NCI-H2171 (cell line): ENCODE data around the gene BCL2A1.
"Not testable (repeated sequence)": the region's sequence is repeated elsewhere in the genome, so short reads cannot be mapped to it uniquely, and the experiment has no call there.

Source experiments
- DNase-seq: peaks from one replicate; lab custom pipeline; 2025; lab: John Stamatoyannopoulos, UW

BCL2A1 gene

DNA sequence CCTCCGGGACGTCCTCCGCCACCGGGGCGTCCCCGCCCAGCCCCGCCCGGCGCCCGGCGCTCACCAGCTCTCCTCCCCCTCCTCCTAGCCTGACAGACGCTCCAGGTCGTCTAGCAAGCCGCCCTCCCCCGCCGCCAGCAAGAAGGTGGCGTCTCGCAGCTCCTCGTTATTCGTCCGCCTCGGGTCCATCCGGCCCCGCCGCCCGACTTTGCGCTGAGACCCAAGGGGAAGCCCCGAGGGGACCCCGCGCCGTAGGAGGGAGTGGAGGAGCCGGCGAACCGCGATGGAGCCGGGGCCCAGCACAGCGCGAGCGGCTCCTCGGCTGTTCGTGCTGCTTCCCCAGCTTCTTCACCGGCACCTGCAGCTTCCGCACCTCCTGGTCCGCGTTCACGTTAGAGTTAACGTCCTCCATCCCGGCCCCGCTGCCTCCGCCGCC lies 47.9 kb downstream of the BCL2A1 start:
- peak; percentile 37 for DNase-seq

- no peak for DNase-seq
Observed at GRCh38 chr15:79922512-79923078, 48.4 kb downstream of the BCL2A1 start.

DNA sequence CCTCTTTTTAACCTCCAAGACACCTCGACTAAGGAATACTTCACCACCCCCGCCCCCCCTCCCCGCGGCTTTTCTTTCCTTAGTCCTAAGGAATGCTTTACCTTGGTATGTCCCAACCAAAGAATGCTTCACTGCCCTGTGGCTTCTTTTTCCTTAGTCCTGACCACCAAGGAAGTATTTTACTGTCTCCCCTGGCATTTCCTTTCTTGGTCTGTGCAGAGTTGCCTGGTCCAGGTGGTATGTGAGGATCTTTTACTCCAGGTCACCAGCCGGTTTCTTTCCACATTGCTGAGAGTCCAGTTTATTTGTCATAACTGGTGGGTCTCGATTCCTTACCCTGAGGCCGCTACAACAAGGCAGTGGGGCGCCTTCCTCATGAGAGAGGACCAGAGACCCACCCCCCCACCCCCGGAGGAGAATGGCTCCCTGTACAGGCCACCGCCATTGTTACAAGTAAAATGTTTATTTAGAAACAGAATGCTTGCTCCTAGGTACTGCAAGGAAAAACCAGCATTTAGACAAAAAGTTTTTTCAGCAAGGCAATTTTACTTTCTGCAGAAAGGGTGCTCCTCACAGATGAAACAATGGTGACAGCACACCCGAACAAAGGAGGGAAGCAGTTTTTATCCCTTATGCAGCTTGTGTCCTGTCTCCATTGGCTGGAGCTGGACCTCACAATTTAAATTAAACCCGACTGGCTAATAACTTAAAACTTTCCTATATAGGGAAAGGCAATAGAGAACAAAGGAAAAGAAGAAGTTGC lies 51.1 kb downstream of the BCL2A1 start:
- no peak for DNase-seq

- DNase-seq: no peak
Observed at GRCh38 chr15:79919090-79919748, 51.8 kb downstream of the BCL2A1 start.

DNA sequence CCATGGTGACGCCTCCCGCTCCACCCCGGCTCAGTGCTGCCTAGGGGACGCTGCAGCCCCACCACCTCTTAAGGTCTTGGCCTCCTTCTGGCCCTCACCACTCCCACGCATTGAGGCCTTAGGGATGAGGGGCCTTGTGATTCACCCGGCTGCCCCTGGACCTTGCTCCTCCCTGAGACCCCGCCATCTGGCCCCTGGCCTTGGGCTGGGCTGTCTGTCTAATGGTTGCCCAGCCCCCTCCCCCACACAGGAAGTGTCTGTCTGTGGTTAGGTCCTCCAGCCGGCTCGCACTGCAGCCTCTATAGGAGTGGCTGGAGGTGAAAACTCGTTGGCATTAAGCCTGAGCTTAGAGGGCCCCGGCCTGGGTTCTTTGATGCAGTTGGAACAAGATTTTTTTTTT lies 52.7 kb downstream of the BCL2A1 start:
- no peak for DNase-seq

GRCh38 chr15:79916502-79917132 lies 54.4 kb downstream of the BCL2A1 start:
- no peak for DNase-seq

- DNase-seq: not testable (repeated sequence)
Observed at GRCh38 chr15:79915776-79916501, 55.1 kb downstream of the BCL2A1 start.

DNA sequence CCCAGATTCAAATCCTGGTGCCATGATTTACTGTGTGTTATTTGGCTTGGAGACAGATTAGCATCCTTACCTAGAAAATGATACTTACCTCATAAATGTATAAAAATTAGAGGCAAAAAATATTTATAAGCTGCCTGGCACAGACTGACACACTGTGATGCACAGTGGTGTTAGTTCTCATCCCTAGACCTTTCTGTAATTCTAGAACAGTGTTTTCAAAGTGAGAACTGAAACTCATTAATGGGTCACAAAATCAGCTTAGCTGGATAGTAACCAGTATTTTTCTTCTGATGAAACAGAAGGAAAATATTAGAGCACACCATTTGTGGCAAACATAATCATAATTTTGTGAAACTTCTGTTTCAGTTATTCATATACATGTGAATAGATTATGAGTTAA lies 56.3 kb downstream of the BCL2A1 start:
- no peak for DNase-seq
